Measurements from ENCODE around the gene SPATA31A5.
"Not testable (repeated sequence)": the region's sequence is repeated elsewhere in the genome, so short reads cannot be mapped to it uniquely, and the experiment has no call there.

SPATA31A5 gene

DNA sequence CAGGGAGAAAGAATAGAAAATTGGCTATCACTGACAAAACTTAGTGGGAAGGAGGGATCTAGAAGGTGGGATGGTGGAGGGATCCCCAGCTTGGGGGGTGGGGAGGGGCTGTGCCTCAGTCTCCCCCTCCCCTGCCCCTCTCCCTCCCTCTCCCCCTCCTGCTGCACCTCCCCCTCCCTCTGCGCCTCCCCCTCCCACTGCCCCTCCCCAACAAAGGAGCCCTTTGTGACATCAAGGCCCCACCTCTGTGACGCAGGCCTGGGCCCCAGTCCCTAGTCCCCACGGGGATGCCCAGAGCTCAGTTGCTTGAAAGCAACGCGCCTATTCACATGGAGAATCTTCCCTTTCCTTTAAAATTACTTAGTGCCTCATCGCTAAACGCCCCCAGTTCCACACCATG, at the start of gene SPATA31A5:
Gene SPATA31A5 (plus strand): TSS at position 301 of the 400 bp plus-strand sequence. CDS start 29 bp downstream, at position 330.
- not testable (repeated sequence) for DNase-seq

DNA sequence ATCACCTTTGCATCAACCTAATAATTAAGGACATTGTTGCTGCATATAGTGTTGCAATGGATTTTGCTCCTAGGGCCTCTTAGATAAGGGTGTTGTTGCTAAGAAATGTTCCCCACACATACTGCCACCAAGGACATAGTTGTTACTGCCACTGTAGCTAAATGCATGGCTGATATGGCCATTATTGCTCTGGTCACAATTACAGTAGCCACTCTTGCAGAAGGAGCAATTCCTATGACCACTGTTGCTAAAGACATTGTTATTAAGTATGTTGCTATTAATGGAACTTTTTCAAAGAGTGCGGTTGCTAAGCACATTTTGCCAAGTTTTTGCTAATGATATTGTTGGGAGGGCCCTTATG, 48.8 kb downstream of the SPATA31A5 start:
- DNase-seq = not testable (repeated sequence)

DNA sequence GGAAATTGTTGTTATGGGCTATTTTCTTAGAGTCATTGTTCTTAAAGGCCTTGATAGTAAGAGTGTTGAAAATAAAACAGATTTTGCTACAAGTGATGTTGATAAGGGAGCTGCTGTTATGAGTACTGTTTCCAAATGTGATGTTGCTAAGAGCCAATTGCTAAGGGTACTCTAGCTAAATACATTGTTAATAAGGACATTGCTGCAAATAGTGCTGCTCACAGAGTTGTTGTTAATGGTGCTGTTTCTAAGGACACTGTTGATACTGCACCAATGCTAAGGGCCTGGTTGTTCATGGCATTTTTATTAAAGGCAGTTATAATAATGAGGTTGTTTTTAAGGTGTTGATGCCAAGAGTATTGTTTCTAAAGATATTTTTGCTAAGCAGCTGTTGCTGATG, 52.2 kb downstream of the SPATA31A5 start:
- not testable (repeated sequence) for DNase-seq
